ENCODE measurements around the gene MMP8. TPM values are rescaled to one million over a fixed set of nuclear protein-coding genes. Genes with fewer than 3 reads are reported as not detected.

MMP8 gene
- total and polyA plus RNA-seq, 10 of the 15 experiments (the other 5 are each of a cell fraction or from before 2014, with no cell fraction given): 0.01 TPM; not detected in 9

DNA sequence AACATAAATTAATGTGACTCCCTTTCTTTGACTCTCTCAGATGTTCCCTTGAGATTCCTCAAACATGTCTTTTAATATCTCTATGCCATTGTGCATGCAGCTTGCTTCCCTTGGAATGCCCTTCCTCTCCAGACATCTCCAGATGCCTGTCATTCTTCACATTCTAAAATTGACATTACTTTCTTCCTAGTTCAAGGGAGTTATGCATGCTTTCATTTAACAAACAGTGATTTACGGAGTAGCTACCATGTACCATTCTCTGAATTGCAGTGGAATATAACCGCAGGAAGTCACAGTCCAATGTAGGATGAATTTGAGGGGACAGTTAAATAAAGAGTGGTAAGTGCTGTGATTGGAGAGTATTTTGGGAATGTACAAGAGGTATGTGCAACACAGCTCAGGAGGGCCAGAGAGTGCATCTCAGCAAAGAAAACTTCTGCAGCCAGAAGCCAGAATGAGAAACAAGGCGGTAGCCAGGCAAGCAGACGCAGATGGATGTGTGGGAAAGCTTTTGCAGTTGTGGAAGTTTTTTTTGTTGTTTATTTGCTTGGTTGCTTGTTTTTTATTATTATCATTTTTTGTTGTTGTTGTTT lies 37.0 kb upstream of the MMP8 start:
- FAIRE-seq (no peak), DNase-seq (ENCODE audit: low read depth, low spot score) (no peak), ATAC-seq (no peak)
- Histone ChIP-seq H3K9me3 (replicated peaks; ENCODE audit: control insufficient read depth, insufficient read depth, low read length) (no peaks in the 10 kb centered on the region), H3K9ac (ENCODE audit: control insufficient read depth, insufficient read depth, low read length) (no peak overlapping the region), H3K27me3 (replicated peaks in 1 of 2; ENCODE audit: control insufficient read depth in 2 of 2, insufficient read depth in 2 of 2, low read length in 1 of 2) (no peaks in the 10 kb centered on the region; a peak in 2 of 4 replicates), H3K36me3 (ENCODE audit: control insufficient read depth in 2 of 2, insufficient read depth in 2 of 2, low read length in 1 of 2) (no peaks in the 10 kb centered on the region), H4K20me1 (ENCODE audit: control insufficient read depth, insufficient read depth) (no peaks in the 10 kb centered on the region), H3K4me3 (no peak overlapping the region), H3K4me2 (ENCODE audit: control insufficient read depth, insufficient read depth) (no peak overlapping the region), H2AFZ (ENCODE audit: control insufficient read depth, low read depth, low read length) (no peak overlapping the region), H3K4me1 (ENCODE audit: control insufficient read depth, insufficient read depth, low read length) (no peaks in the 10 kb centered on the region), H3K27ac (ENCODE audit: control insufficient read depth, insufficient read depth) (no peak overlapping the region), H3K79me2 (ENCODE audit: control insufficient read depth, insufficient read depth, low read length) (no peaks in the 10 kb centered on the region)
- in situ Hi-C loops (cut with MboI) (no loop called here), intact Hi-C loops (cut with micrococcal nuclease; ENCODE audit: unreplicated experiment) (no loop called here)
- no TSS peak for BruUV-seq (replicated peaks)
- POLR2A ChIA-PET: no interaction called here
- SMC1A ChIA-PET (ENCODE audit: uncharacterized antibody, unreplicated experiment): interaction anchor here (1.1 to 1.2 kb wide), 2 partner anchors 9 to 10 kb away, joined by 3 read pairs; no protein-coding TSS in a partner anchor
- RAD21 ChIA-PET (ENCODE audit: unreplicated experiment): no interaction called here
- CTCF ChIA-PET: no interaction called here
- 45% methylated on average over 4 of the region's 4 CpGs for WGBS (ENCODE audit: insufficient coverage, insufficient replicate concordance, low lambda C conversion rate, missing lambda C conversion rate)
- TF ChIP-seq MXI1 (IDR thresholded peaks at IDR 0.05; ENCODE audit: low read depth, low read length): no peak
- TF ChIP-seq ZNF217 (IDR thresholded peaks at IDR 0.05): no peak
- TF ChIP-seq POLR2AphosphoS5 (IDR thresholded peaks at IDR 0.05; ENCODE audit: low read length): no peak

DNA sequence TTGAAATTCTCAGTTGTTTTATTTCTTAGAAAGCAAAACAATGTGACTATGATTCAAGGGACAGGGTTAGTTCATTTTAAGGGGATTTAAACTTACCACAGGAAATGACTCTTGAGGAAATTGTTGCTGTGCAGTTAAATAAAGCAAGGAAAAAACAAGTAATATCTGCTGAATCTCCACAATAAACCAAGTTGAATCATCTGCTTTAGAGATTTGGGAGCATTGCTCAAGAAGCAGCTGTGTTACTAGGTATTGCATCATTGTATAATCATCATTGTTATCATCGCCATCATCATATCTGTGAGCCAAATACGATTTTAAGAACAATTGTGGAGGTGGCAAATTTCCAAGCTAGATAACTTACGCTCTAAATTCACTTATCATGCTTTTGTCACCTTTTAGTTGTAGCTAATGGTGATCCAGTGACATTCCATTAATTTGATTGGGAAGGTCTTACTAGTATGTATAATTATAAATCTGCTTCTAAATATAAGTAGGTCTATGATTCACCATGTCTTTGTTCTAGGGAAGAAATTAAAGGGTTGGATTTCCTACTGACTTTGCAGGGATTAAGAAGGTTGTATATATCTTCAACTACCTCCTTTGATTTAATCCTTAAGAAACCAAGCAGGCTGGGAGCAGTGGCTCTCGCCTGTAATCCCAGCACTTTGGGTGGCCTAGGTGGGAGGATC lies 35.7 kb upstream of the MMP8 start:
- no peaks in the 10 kb centered on the region for H3K9me3 ChIP-seq (replicated peaks; ENCODE audit: control insufficient read depth, insufficient read depth, low read length)
- H2AFZ ChIP-seq (ENCODE audit: control insufficient read depth, low read depth, low read length): no peak overlapping the region
- SMC1A ChIA-PET (ENCODE audit: uncharacterized antibody, unreplicated experiment): interaction anchor here (1.6 kb wide), 1 partner anchor 10 kb away, joined by 5 read pairs; no protein-coding TSS in a partner anchor
- FAIRE-seq (no peak), ATAC-seq (no peak), DNase-seq (ENCODE audit: low read depth, low spot score) (no peak)
- RAD21 ChIA-PET (ENCODE audit: unreplicated experiment): no interaction called here
- H3K9ac ChIP-seq (ENCODE audit: control insufficient read depth, insufficient read depth, low read length): no peak overlapping the region
- H3K27ac ChIP-seq (ENCODE audit: control insufficient read depth, insufficient read depth): no peak overlapping the region
- CTCF ChIA-PET: interaction anchor here (1.2 kb wide), 1 partner anchor 27 kb away, joined by 4 read pairs; no protein-coding TSS in a partner anchor
- no peak overlapping the region for H3K4me3 ChIP-seq
- in situ Hi-C loops (cut with MboI) (no loop called here), intact Hi-C loops (cut with micrococcal nuclease; ENCODE audit: unreplicated experiment) (no loop called here)
- BruUV-seq (replicated peaks): no TSS peak
- H4K20me1 ChIP-seq (ENCODE audit: control insufficient read depth, insufficient read depth): no peaks in the 10 kb centered on the region
- POLR2A ChIA-PET: no interaction called here
- H3K27me3 ChIP-seq (replicated peaks in 1 of 2; ENCODE audit: control insufficient read depth in 2 of 2, insufficient read depth in 2 of 2, low read length in 1 of 2): no peaks in the 10 kb centered on the region; a peak in 2 of 4 replicates
- H3K4me1 ChIP-seq (ENCODE audit: control insufficient read depth, insufficient read depth, low read length): no peaks in the 10 kb centered on the region
- no peaks in the 10 kb centered on the region for H3K36me3 ChIP-seq (ENCODE audit: control insufficient read depth in 2 of 2, insufficient read depth in 2 of 2, low read length in 1 of 2)
- 10% methylated on average over 4 of the region's 4 CpGs for WGBS (ENCODE audit: insufficient coverage, insufficient replicate concordance, low lambda C conversion rate, missing lambda C conversion rate)
- no peaks in the 10 kb centered on the region for H3K79me2 ChIP-seq (ENCODE audit: control insufficient read depth, insufficient read depth, low read length)
- H3K4me2 ChIP-seq (ENCODE audit: control insufficient read depth, insufficient read depth): no peak overlapping the region
- TF ChIP-seq, protein P1, sequence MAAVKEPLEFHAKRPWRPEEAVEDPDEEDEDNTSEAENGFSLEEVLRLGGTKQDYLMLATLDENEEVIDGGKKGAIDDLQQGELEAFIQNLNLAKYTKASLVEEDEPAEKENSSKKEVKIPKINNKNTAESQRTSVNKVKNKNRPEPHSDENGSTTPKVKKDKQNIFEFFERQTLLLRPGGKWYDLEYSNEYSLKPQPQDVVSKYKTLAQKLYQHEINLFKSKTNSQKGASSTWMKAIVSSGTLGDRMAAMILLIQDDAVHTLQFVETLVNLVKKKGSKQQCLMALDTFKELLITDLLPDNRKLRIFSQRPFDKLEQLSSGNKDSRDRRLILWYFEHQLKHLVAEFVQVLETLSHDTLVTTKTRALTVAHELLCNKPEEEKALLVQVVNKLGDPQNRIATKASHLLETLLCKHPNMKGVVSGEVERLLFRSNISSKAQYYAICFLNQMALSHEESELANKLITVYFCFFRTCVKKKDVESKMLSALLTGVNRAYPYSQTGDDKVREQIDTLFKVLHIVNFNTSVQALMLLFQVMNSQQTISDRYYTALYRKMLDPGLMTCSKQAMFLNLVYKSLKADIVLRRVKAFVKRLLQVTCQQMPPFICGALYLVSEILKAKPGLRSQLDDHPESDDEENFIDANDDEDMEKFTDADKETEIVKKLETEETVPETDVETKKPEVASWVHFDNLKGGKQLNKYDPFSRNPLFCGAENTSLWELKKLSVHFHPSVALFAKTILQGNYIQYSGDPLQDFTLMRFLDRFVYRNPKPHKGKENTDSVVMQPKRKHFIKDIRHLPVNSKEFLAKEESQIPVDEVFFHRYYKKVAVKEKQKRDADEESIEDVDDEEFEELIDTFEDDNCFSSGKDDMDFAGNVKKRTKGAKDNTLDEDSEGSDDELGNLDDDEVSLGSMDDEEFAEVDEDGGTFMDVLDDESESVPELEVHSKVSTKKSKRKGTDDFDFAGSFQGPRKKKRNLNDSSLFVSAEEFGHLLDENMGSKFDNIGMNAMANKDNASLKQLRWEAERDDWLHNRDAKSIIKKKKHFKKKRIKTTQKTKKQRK (IDR thresholded peaks at IDR 0.05; ENCODE audit: low read depth, low read length): no peak
- TF ChIP-seq EED (IDR thresholded peaks at IDR 0.05; ENCODE audit: low read depth) (no peak), NFIC (IDR thresholded peaks at IDR 0.05; ENCODE audit: low read depth, low read length) (no peak), DPF2 (IDR thresholded peaks at IDR 0.05) (no peak), TAF1 (IDR thresholded peaks at IDR 0.05; ENCODE audit: borderline replicate concordance, low read depth, low read length) (no peak), TCF12 (IDR thresholded peaks at IDR 0.05; ENCODE audit: low read depth, low read length) (no peak), WRNIP1 (IDR thresholded peaks at IDR 0.05; ENCODE audit: borderline replicate concordance, low read depth, low read length) (no peak), TBL1XR1 (IDR thresholded peaks at IDR 0.05; ENCODE audit: low read depth, low read length) (no peak), IRF4 (IDR thresholded peaks at IDR 0.05; ENCODE audit: low read depth, low read length) (no peak), SPI1 (IDR thresholded peaks at IDR 0.05; ENCODE audit: borderline replicate concordance, insufficient read depth, low read depth, low read length) (no peak), YBX1 (IDR thresholded peaks at IDR 0.05) (no peak)

All from GM12878 (cell line).